ENCODE results near the gene MED10.

The MED10 gene

DNA sequence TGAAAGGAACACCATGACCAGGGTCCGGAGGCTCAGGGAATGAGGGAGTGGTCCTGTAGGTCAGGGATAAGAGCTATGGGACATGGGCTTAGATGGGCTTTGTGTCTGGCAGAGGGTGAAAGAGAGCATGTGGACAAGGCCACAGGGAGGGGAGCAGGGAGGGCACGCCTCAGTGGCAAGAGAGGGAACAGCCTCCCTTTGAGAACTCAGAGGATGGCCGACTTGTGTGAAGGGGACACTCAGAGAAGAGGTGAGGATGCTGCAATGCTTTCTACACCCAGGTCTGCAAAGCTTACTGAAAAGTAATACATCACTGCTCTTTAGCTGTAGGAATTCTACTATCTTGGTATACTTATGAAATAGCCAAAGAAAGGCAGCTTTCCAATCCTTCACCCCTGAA is 23.5 kb downstream of the MED10 start:
- Histone ChIP-seq H3K27me3 (ENCODE audit: insufficient read depth, low read length) (no peaks in the 10 kb centered on the region; the same call in 1 of the 2 replicates), H3K27ac (ENCODE audit: low read length) (no peak overlapping the region), H3K9ac (ENCODE audit: low read depth, low read length) (no peak overlapping the region), H3K9me3 (ENCODE audit: insufficient read depth, low read depth, low read length) (no peaks in the 10 kb centered on the region; the same call in 1 of the 2 replicates), H3K36me3 (ENCODE audit: insufficient read depth, low read depth, low read length) (no peaks in the 10 kb centered on the region), H3K4me3 (ENCODE audit: low read length) (no peak overlapping the region), H3K4me1 (ENCODE audit: insufficient read depth, low read length) (no peaks in the 10 kb centered on the region)

DNA sequence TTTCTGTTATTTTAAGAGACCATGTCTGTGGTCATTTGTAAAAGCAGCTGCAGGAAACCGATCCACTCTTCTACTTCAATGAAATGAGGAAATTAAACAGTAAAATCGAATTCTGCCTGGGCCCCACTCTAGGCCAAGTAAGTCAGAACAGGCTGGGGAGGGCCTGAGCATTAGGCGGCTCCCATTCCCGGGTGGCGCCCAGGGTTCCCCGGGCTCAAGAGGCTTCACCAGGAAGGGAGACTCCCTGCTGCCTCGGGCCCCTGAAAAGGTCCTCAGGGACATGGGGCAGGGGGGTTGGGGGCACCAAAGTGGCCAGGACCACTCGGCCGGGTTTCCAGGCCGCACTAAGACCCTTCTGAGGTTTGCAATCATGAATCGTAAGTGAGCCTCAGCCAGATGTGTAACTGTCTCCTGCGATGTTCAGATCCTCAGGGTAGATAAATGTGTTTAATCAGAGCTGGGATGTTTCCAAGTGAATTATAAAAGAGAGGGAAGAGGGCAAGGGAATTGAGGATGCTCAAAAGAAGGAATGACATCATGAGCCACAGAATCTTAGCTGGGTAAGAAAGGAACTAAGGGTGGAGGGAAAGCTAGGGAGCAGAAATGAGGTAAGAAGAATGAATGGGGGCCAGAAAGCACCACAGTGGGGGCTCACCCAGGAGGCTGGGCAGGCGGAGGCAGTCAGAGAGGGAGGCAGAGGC is 24.6 kb downstream of the MED10 start:
- no peak overlapping the region for H3K4me3 ChIP-seq (ENCODE audit: low read length)
- no peaks in the 10 kb centered on the region; the same call in 1 of the 2 replicates for H3K9me3 ChIP-seq (ENCODE audit: insufficient read depth, low read depth, low read length)
- H3K27me3 ChIP-seq (ENCODE audit: insufficient read depth, low read length) = no peaks in the 10 kb centered on the region; the same call in 1 of the 2 replicates
- no peak overlapping the region for H3K27ac ChIP-seq (ENCODE audit: low read length)
- no peak overlapping the region for H3K9ac ChIP-seq (ENCODE audit: low read depth, low read length)
- no peaks in the 10 kb centered on the region for H3K36me3 ChIP-seq (ENCODE audit: insufficient read depth, low read depth, low read length)
- no peaks in the 10 kb centered on the region for H3K4me1 ChIP-seq (ENCODE audit: insufficient read depth, low read length)

DNA sequence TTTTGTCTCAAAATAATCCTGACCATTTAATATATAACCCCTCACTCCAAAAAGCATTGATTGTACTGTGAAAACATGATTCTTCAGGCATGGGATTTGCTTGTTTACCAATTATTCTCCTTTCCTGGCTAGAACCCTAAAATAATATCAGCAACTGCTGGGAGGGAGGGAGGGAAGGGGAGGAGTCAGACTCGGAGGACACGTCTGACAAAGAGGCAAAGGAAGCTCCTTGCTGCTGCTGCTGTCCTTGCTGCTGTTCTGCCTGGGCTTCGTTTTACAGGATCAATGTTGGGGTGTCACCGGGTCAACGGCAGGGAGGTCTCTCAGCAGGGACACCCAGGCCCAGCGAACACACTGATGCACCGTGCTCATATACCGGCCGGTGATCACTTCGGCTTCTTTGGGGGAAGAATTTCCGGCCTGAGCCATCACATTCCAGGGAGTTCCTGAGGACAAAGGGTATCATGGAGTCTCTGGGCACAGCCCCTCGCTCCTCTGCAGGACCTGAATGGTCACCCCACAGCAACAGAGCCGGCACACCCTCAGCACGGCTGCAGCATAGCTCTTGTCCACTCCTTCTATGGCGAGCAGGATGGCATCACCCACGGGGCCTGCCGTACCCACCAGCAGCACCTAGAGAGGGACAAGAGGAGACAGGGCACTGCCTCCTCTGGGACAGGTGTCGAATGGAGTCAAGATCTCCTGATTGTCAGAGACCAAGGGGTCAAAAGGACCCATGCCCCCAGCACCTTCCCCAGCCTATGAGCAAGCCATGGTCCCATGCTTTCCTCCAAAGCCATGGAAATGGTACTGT is 27.9 kb downstream of the MED10 start:
- H3K9me3 ChIP-seq (ENCODE audit: insufficient read depth, low read depth, low read length) = no peaks in the 10 kb centered on the region
- no peak overlapping the region for H3K4me3 ChIP-seq (ENCODE audit: low read length)
- H3K36me3 ChIP-seq (ENCODE audit: insufficient read depth, low read depth, low read length) = no peaks in the 10 kb centered on the region
- H3K27ac ChIP-seq (ENCODE audit: low read length) = no peak overlapping the region
- no peaks in the 10 kb centered on the region; the same call in 1 of the 2 replicates for H3K27me3 ChIP-seq (ENCODE audit: insufficient read depth, low read length)
- H3K9ac ChIP-seq (ENCODE audit: low read depth, low read length) = no peak overlapping the region
- no peaks in the 10 kb centered on the region for H3K4me1 ChIP-seq (ENCODE audit: insufficient read depth, low read length)

DNA sequence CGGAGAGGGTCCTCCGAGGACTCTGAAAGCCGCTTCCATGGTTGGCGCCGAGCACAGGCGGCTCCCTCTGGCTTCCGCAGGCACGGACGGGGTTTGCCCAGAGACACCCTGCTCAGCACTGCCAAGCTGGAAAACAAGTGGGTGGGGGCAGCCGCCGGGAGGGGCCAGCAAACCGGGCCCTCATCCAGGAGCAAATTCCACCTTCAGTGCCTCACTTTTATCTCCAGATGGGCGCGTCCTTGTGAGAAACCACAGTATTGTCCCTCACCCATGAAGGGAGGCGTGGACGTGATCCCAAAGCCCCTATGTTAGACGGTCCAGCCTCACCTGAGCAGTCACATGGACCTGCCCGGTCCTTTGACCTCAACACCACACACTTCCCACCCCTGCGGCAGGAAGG is 29.0 kb downstream of the MED10 start:
- no peaks in the 10 kb centered on the region for H3K9me3 ChIP-seq (ENCODE audit: insufficient read depth, low read depth, low read length)
- no peak overlapping the region for H3K4me3 ChIP-seq (ENCODE audit: low read length)
- H3K4me1 ChIP-seq (ENCODE audit: insufficient read depth, low read length) = no peaks in the 10 kb centered on the region
- no peak overlapping the region for H3K9ac ChIP-seq (ENCODE audit: low read depth, low read length)
- H3K36me3 ChIP-seq (ENCODE audit: insufficient read depth, low read depth, low read length) = no peaks in the 10 kb centered on the region
- no peak overlapping the region for H3K27ac ChIP-seq (ENCODE audit: low read length)
- no peaks in the 10 kb centered on the region for H3K27me3 ChIP-seq (ENCODE audit: insufficient read depth, low read length)

DNA sequence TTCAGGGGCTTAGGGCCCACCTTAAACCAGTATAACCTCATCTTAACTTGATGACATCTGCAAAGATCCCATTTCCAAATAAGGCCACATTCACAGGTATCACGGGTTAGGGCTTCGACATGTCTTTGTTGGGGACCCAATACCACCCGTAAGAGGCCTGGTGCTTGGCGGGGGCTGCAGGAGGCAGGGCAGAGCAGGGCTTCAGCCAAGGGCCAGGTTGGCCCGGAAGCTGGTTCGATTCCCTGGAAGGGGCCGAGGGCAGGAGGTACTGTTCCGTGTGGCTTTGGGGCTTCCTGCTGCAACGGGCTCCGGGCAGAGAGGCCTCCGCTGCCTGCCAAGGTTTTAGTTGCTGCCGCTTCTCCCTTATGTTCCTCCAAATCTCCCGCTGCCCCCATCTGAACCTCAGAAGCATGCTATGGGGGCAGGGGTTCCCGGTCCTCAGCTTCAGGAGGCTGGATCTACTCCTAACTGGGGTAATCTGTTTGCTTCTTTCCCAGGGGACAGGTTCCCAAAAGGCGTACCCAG is 29.8 kb downstream of the MED10 start:
- no peaks in the 10 kb centered on the region for H3K36me3 ChIP-seq (ENCODE audit: insufficient read depth, low read depth, low read length)
- no peak overlapping the region for H3K4me3 ChIP-seq (ENCODE audit: low read length)
- no peak overlapping the region for H3K9ac ChIP-seq (ENCODE audit: low read depth, low read length)
- no peak overlapping the region for H3K27ac ChIP-seq (ENCODE audit: low read length)
- H3K27me3 ChIP-seq (ENCODE audit: insufficient read depth, low read length) = no peaks in the 10 kb centered on the region
- H3K4me1 ChIP-seq (ENCODE audit: insufficient read depth, low read length) = no peaks in the 10 kb centered on the region
- H3K9me3 ChIP-seq (ENCODE audit: insufficient read depth, low read depth, low read length) = no peaks in the 10 kb centered on the region

DNA sequence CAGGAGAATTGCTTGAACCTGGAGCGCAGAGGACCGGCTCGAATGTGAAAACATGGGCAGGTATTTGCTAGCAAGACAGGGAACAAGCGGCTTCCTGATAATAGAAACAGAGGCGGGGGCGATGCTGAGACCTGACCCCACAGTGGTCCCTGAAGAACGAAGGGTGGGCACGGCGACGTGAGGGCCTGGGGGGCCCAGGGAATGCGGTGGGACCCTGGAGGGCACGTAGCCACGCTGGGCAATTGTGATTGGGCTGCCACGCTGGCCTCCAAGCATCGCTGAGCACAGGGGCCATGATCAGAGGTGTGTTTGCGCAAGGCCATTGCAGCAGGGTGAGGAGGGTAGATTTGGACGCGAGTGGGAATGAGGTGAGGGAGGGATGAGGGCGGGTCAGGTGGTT is 30.7 kb downstream of the MED10 start:
- Histone ChIP-seq H3K27ac (ENCODE audit: low read length) (no peak overlapping the region), H3K27me3 (ENCODE audit: insufficient read depth, low read length) (no peaks in the 10 kb centered on the region), H3K4me3 (ENCODE audit: low read length) (no peak overlapping the region), H3K9ac (ENCODE audit: low read depth, low read length) (no peak overlapping the region), H3K36me3 (ENCODE audit: insufficient read depth, low read depth, low read length) (no peaks in the 10 kb centered on the region), H3K9me3 (ENCODE audit: insufficient read depth, low read depth, low read length) (no peaks in the 10 kb centered on the region), H3K4me1 (ENCODE audit: insufficient read depth, low read length) (no peaks in the 10 kb centered on the region)

DNA sequence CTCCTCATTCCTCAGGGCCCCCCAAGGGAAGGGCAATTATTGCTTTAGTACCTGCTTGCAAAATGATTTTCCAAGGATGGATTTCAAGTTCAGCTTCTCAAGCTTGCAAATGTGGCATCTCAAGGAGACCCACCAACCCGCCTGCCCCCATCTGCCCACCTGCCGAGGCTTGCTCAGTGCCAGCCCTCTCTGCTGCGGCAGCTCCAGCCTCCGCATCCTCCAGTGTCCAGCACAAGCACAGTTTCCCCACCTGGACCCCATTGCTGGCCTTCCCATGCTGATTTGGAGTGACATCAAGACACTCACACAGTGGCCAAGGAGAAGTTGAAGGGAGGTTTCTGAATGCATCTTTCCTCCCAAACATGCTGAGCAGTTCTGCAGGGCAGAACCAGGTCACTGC is 31.2 kb downstream of the MED10 start:
- H3K27me3 ChIP-seq (ENCODE audit: insufficient read depth, low read length) = no peaks in the 10 kb centered on the region

DNA sequence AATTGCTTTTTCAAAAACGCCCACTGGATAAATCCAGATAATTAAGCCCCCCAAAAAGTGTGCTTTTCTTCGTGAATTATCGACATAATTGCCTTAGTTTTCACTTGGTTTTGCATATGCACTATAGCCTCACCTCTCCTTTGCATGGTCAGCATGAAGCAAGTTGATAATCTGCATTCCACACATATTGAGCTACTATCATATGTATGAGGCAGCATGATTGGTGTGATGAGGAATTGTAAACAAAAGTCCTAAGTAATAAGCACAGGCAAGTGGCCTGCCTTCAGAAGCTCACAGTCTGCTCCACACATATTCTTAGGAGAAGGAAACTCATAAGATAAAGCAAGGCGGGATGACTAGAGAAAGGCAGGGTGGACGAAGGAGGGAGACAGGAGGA is 33.8 kb downstream of the MED10 start:
- Histone ChIP-seq H3K9me3 (ENCODE audit: insufficient read depth, low read depth, low read length) (no peaks in the 10 kb centered on the region), H3K36me3 (ENCODE audit: insufficient read depth, low read depth, low read length) (no peaks in the 10 kb centered on the region), H3K4me3 (ENCODE audit: low read length) (no peak overlapping the region), H3K27ac (ENCODE audit: low read length) (no peak overlapping the region), H3K9ac (ENCODE audit: low read depth, low read length) (no peak overlapping the region), H3K27me3 (ENCODE audit: insufficient read depth, low read length) (no peaks in the 10 kb centered on the region), H3K4me1 (ENCODE audit: insufficient read depth, low read length) (no peaks in the 10 kb centered on the region)

More for the DNA sequence above, 31.2 kb downstream of the MED10 start:
- Histone ChIP-seq H3K36me3 (ENCODE audit: insufficient read depth, low read depth, low read length) (no peaks in the 10 kb centered on the region), H3K4me3 (ENCODE audit: low read length) (no peak overlapping the region), H3K9ac (ENCODE audit: low read depth, low read length) (no peak overlapping the region), H3K27ac (ENCODE audit: low read length) (no peak overlapping the region), H3K4me1 (ENCODE audit: insufficient read depth, low read length) (no peaks in the 10 kb centered on the region), H3K9me3 (ENCODE audit: insufficient read depth, low read depth, low read length) (no peaks in the 10 kb centered on the region)

DNA sequence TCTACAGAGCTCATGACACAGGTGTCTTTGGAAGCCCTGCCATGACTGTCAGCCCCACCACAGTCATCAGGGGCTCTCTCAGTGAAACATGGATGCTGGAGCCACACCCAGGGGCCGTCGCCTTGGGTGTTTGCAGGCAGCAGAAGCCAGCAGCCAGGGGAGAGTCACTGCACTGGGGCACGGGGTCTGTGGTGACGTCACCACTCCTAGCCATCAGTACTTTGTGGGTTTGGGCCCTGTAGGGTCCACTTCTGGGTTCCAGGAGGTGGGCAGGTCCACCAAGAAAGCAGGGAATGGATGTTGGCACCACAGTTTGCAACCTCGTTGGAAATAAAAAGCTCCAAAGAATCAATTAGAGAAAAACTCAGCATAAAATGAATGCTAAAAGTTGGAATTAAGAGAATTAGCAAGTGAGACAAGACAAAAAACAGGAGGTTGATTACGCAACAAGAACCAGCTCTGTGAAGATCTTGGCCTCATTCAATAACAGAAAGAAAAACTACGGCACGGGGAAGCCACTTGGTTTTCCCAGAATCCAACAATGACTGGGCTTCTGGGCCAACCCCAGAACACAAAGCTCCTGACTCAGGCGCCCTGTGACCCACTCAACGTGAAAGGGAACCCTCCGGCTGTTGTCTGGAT is 34.3 kb downstream of the MED10 start:
- Histone ChIP-seq H3K9ac (ENCODE audit: low read depth, low read length) (no peak overlapping the region), H3K4me1 (ENCODE audit: insufficient read depth, low read length) (no peaks in the 10 kb centered on the region), H3K27ac (ENCODE audit: low read length) (no peak overlapping the region), H3K27me3 (ENCODE audit: insufficient read depth, low read length) (no peaks in the 10 kb centered on the region), H3K4me3 (ENCODE audit: low read length) (no peak overlapping the region), H3K9me3 (ENCODE audit: insufficient read depth, low read depth, low read length) (no peaks in the 10 kb centered on the region), H3K36me3 (ENCODE audit: insufficient read depth, low read depth, low read length) (no peaks in the 10 kb centered on the region)

DNA sequence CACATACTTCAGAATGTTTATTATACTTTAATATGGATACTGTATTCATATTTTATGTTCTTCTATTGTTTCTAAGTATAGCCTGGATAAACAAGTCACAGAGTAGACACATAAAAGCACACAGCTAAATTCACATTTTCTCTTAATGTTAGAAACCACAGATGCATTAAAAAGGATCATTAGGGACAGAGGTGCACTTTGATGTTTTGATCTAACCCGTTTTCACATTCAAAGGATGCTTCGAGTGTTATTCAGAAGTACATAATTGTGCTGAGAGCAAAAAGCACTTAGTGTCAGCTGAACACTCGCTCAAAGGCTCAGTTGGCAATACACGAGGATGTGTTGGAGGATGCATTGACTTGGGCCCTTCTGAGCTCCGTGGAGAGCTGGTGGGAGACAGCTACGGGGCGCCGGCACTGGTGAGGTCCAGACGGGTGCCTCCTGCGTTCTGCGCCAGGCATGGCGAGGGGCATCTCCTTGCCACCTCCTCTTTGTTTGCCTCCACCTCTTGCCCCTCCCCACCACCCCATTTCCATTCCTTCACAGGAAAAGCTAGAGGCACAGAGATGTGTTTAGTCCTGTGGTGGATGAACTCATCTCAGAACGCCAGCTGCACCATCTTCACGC is 35.5 kb downstream of the MED10 start:
- H3K4me3 ChIP-seq (ENCODE audit: low read length) = no peak overlapping the region
- no peak overlapping the region for H3K27ac ChIP-seq (ENCODE audit: low read length)
- H3K36me3 ChIP-seq (ENCODE audit: insufficient read depth, low read depth, low read length) = no peaks in the 10 kb centered on the region

DNA sequence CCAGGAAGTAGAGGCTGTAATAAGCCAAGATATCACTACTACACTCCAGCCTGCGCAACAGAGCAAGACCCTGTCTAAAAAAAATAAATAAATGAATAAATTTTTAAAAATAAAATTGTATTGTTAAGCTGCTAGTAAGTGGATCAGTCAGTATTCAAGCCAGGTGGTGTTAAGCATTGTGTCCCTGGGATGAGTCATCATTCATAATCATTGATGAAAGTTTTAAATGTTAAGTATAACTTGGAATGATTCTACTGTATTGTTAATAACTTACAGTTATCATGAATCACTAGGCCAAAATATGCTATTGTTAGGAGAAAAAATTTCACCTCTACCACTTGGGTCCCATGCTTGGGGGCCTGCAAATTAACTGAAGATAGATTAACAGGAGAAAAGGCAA is 38.2 kb downstream of the MED10 start:
- Histone ChIP-seq H3K9me3 (ENCODE audit: insufficient read depth, low read depth, low read length) (no peaks in the 10 kb centered on the region), H3K27ac (ENCODE audit: low read length) (no peak overlapping the region), H3K4me3 (ENCODE audit: low read length) (no peak overlapping the region), H3K4me1 (ENCODE audit: insufficient read depth, low read length) (no peaks in the 10 kb centered on the region), H3K9ac (ENCODE audit: low read depth, low read length) (no peak overlapping the region), H3K27me3 (ENCODE audit: insufficient read depth, low read length) (no peaks in the 10 kb centered on the region), H3K36me3 (ENCODE audit: insufficient read depth, low read depth, low read length) (no peaks in the 10 kb centered on the region)

More for the DNA sequence above, 35.5 kb downstream of the MED10 start:
- H3K4me1 ChIP-seq (ENCODE audit: insufficient read depth, low read length) = no peaks in the 10 kb centered on the region
- H3K9ac ChIP-seq (ENCODE audit: low read depth, low read length) = no peak overlapping the region
- no peaks in the 10 kb centered on the region for H3K9me3 ChIP-seq (ENCODE audit: insufficient read depth, low read depth, low read length)
- H3K27me3 ChIP-seq (ENCODE audit: insufficient read depth, low read length) = no peaks in the 10 kb centered on the region
